Dedifferentiated amniotic fluid mesenchymal stem cell (primary cell): ENCODE measurements around the gene USP6.
"Not testable (repeated sequence)": the region's sequence is repeated elsewhere in the genome, so short reads cannot be mapped to it uniquely, and the experiment has no call there.

ENCODE experiments used
- DNase-seq: peaks from one replicate; pipeline ENCODE4 v3.0.0-alpha.2; 2016; ENCODE audit errors: extremely low spot score

The USP6 gene

DNA sequence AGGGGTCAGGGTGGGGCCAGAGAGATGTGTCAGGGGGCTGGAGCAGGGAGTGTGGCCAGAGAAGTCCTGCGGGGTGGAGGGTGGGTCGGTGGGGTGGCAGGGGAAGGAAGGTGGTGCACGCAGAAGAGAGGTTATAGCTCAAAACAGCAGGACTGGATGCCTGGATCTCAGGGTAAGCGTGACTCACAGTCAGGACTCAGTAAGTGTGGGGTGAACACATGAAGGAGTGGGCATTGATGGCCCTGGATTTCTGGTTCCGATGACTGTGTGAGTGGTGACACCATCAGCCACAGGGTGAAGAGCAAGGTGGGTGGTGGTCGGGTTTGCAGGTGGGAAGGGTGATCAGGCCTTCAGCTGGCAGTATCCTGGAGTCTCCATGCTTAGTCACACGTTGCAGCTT, 6.2 kb downstream of the USP6 start:
- not testable (repeated sequence) for DNase-seq

DNA sequence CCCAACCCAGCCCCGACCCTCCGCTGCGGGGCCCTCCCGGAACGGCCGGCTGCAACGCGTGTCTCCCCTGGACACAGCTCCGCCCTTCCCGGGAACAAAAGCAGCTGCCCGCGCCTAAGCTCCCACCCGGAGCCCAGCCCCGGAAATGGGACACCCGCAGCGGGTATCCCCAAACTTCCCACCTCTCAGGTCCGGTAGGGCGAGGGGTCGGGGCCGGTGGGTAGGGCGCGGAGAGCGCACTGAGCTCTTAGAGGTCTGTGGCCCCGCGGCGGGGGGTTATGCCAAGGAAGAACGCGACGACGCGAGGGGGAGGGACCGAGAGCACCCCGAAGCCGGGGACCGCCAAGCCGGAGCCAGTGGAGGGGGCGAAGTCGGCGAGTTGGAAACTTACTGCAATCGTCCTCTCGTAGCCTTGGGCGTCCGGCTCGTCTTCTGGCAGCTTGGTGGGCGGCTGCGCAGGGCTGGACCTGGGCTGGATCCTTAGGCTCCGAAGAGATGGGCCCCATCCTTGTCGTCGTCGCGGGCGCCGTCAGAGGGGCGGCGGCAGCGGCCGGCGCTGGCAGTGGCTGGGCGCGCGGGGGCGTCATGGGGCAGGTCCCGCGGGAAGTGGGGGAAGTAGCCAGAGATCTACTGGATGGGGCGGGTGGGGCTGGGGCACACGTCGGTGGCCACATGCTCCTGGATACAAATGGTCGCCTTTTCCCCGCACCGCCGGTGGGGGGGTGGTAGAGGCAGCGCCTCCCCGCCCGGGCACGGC, 6.9 kb downstream of the USP6 start:
- no peak for DNase-seq

DNA sequence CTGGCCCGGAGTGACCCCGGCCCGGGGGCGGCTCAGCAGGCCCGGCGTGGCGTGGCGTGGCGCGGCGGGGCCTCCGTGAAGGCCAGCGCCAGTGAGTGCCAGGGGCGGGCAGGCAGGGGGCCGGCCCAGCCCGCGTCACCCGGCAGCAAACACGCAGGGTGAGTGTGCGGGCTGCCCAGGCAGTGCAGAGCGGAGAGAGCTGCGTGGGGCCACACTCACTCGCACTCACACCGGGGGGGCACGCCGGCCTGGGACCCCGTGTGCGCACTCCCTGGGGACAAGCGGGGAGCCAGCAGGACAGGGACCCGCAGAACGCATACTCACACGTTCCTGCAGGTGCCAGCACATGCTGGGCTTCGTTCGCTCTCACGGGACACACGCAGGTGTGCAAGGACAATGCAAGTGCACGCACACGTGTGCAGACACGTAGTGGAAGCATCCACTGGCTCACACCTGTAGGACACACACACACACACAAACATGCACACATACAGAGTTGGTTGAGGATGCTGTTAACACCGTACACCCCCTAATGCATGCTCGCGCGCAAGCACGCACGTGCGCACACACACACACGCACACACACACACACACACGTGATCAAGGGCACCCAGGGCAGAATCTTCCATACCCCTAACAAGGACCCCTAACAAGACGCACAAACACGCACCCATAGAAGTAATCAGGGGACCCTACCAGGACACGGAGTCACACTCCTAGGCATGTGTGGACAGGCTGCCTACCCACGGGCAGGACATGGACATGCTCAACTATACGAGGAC, 7.7 kb downstream of the USP6 start:
- no peak for DNase-seq

DNA sequence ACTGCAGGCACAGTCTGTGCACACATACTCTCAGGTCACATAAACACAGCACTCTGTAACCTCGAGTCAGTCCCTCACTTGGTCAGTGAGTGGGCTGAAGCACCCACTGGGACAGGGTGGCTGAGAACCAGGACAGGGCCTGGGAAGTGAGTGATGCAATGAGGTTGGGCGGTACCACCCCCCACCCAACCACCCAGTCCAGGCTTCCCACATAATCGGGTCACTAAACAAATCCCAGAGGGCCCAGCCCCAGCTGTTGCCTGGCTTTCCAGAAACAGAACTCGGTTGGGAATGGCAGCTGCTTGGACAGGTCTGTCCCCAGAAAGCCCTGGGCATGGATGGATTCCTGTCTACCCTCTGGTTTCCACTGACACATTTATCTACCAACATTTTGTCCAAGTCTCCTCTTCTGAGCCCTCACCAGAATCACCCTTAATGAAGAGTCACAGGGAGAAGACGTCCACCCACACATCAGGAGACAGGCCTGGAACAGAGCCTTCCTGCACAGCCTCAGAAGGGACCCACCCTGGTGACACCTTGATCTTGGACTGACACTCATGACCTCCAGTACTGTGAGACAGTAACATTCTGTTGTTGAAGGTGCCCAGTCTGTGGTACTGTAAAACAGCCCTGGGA, 8.4 kb downstream of the USP6 start:
- DNase-seq, result not testable (repeated sequence)

DNA sequence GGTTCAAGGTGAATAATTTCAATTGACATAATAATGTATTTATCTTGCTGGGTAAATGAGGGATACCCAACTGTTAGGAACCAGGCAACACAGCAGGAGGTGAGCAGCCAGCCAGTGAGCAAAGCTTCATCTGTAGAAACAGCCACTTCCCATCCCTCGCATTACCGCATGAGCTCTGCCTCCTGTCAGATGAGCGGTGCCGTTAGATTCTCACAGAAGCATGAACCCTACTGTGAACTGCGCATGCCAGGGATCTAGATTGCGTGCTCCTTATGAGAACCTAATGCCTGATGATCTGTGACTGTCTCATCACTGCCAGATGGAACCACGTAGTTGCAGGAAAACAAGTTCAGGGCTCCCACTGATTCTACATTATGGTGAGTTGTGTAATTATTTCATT, 9.1 kb downstream of the USP6 start:
- not testable (repeated sequence) for DNase-seq

DNA sequence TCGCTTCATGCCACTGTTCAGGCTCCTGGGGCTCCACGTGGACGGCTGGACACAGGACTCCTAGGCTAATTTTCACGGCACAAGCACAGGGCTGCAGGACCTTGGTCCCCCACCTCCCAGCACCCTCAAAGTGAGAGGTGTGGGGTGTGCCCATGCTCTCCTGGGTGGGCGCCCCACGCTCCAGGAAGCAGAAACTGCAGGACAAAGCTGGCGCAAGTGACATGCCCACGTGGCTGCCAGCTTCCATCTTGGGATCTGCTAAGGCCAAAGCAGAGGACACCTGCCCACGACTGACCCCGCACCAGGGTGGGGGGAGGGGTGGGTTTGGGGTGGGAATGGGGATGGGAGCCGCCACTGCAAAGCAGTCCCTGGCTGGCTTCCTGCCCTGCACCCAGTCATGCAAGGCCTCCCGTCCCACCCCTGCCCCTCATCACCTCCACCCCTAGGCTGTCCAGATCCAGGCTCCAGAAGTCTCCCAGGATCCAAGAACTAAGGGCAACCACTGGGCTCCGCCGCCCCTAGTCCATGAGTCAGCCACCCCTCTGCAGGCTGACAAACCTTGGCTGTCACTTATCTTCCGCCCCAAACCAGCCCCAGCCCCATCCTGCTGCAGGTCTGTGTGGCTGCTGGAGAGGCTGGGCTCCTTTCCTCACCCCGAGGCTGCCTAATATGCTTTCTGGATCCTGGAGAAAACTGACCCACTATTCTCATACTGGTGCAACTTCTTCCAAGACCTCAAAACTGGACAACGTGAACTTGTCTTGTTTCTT, 11.1 kb downstream of the USP6 start:
- DNase-seq, result no peak

DNA sequence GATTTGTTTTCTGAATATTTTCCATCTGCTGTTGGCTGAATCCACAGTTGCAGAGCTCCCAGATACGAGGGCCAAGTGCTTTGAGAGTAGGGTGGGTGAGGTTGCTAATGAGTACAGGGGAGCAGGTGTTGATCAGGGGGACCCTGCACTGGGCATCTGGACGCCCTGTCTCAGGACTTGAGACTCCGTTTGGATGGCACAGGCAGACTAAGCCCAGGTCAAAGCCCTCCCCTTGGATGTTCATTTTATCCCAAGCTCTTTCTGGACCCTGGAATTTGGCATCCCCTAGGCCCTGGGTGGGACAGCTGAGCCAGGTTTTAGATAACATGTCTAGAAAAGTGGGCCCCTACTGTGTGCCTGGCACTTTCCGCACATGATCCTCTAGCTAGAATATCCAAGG, 12.1 kb downstream of the USP6 start:
- no peak for DNase-seq

DNA sequence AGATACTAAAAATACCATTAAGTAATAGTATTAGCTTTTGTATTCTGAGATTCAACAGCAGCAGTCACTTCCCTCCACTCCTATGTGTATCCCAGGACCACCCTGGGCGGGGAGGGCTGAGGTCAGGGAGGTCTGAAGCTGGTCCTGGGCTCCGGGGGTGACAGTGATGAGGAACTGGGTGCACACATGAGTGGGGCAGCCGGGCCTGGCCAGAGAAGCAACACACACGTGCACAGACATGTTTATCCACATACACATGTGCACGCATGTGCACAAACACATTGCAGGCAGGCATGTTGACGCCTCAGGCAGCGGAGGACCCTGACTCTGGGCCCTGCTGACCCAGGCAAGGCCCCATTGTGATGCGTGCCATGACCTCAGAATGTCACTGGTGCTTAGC, 12.6 kb downstream of the USP6 start:
- DNase-seq, result not testable (repeated sequence)

DNA sequence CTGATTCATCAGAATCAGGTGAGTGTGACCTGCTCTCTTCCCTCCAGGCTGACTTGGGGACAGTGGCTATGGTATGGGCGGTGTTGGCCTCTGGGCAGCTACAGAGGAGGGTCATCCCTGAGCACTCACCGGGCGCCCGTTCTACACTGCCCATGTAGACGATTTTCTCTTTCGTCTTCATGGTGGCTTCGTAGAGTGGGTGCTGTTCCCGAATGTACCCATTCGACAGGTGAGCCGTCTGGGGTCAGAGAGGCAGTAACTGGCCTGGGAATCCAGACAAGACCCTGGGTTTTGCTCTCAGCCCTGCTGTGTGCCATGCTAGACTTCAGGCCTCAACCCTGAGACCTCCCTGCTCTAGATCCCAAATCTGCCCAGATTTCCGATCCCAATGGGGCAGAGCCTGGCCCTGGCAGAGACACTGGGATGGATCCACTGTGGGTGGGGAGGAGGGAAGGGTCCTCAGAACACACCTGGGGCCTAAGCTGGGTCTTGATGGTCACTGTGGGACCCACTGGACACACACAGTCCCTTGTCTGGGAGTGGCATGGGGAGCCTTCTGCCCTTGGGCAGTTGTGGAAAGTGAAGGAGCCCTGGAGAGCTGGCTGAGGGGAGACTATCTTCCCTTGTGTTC, 13.2 kb downstream of the USP6 start:
- DNase-seq, result no peak

DNA sequence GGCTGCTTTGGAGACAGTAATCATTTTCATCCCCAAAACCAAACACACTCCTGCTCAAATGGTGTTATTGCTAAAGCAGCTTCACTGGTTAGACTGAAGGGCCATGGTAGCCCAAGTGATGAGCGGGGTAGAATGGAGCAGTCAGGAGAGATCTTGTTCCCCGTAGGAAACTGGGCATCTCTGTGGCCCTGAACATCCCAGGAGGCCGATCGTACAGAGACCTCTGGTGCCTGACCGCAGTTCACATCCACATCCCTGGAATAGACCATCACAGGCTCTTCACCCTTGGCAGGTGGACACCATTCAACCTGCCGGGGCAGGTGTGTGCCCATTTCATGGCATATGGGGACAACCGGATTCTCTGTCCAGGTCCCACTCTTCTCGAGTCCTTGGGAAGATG, 13.9 kb downstream of the USP6 start:
- not testable (repeated sequence) for DNase-seq

DNA sequence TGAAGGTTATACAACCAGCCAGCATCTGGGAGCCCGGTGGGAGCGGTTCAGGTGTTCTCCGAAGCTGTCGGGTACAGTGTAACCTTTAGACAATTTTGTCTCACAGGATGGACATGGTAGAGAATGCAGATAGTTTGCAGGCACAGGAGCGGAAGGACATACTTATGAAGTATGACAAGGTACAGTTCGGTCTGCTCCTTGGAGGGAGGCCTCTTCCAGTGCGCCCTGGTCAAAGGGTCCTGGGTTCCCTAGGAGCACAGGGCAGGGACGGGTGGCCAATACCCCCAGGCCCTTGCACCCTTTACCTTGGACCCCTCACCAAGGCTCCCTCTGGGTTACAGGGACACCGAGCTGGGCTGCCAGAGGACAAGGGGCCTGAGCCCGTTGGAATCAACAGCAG, 14.4 kb downstream of the USP6 start:
- DNase-seq, result not testable (repeated sequence)

DNA sequence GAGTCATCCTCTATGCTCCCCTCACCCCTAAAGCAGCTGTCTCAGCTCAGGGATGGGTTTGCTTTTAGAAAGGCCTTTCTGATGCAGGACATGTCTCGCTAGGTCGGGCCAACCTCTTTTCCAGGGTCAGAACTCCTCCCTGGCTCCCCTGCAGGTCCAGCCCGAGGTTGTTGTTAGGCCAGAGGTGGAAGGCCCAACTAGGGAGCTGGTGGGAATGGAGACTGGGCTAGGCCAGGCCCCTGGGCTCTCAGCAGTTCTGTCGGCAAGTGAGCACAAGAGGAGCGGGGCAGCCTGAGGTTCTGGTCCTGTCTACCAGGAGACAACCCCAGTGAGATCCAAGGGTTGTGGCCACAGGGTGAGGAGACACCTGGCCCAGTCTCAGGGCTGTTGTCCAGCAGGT, 14.9 kb downstream of the USP6 start:
- DNase-seq, result not testable (repeated sequence)

DNA sequence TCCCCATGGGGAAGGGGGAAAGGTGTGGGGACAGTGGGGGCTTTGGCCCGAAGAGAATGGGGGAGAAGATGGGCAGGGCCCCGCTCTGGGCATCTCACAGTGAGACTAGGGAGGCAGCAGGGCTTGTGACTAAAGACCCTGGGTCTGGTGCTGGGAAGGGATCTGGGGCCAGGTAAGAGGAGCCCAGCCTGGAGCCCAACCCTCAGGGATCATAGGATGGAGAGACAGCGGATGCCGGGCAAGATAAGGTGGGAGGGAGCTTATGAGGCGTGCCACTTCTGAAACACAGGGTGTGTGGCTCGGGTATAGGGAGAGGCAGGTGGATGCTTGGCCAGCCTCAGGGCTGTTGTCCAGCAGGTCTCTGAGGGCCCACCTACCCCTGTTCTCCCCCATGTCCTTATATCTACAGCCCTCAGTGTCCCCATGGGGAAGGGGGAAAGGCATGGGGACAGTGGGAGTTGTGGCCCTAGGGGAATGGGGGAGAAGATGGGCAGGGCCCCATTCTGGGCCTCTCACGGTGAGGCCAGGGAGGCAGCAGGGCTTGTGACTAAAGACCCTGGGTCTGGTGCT, 15.4 kb downstream of the USP6 start:
- no peak for DNase-seq

DNA sequence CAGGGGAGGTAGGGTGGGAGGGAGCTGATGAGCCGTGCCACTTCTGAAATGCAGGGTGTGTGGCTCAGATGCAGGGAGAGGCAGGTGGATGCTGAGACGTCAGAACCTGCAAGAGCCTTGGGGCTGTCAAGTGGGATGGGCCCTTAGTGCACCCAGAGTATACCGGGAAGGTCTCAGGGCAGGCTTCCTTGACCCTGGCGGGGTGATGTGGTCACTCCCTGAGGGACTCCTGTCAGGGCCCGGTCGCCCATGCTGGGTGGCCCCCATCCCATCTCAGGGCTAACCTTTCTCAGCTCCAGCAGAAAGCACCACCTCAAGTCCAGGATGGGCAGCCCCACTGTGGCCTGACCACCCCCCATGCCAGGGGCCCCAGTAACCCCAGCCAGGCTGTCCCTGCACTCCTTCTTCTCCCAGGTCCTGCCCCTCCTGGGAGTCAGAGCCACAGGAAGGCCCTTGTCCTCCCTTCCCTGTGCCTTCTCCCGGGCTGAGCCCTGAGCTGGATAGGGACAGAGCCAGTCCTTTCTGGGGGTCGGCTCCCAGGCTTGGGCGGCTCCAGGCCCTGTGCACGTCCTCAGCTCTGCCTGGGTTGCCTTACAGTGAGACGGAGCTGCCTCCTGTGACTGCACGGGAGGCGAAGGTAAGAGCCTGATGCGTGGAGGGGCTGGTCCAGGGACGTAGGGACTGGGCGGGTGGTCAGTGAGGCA, 16.1 kb downstream of the USP6 start:
- DNase-seq, result not testable (repeated sequence)

DNA sequence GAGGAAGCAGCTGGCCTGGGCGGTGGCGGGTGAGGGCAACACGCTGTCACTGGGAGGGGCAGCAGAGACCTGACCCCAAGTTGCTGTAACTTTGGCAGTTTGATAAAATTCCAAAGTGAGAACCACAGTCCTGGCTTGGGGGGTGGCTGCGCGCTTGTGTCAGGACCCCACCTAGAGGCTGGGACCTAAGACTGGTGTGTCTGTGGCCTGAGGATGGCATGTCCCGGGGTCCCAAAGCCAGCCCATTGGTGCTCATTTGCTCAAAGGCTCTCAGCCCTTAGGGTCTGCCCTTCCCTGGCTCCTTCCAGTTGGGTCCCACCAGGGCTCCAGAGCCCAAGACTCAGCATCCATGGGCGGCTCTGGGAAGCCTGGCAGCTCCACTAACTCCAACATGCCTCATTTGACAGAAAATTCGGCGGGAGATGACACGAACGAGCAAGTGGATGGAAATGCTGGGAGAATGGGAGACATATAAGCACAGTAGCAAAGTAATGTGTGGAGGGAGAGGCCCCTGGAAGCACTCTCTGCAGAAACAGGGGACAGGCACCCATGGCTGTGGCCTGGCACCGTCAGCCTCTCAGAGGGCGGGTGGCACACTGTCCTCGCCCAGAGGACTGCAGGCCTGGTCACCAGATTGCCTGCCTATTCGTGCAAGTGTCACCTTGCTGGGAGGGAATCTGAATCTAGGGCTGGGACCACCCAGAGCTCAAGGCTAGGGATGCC, 16.8 kb downstream of the USP6 start:
- not testable (repeated sequence) for DNase-seq

DNA sequence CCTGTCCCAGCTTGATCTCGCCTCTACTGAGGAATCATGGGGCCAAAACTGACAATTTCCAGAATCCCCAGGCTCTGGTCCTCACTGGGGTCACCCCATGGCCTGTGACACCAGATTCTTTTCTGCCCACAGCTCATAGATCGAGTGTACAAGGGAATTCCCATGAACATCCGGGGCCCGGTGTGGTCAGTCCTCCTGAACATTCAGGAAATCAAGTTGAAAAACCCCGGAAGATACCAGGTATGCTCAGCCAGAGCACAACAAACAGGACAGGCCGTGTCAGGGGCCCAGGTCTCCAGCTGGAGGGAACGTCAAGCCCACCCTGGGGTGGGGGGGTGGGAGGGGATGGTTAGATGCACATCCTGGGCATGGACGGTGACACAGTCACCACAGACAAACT, 17.5 kb downstream of the USP6 start:
- no peak for DNase-seq

DNA sequence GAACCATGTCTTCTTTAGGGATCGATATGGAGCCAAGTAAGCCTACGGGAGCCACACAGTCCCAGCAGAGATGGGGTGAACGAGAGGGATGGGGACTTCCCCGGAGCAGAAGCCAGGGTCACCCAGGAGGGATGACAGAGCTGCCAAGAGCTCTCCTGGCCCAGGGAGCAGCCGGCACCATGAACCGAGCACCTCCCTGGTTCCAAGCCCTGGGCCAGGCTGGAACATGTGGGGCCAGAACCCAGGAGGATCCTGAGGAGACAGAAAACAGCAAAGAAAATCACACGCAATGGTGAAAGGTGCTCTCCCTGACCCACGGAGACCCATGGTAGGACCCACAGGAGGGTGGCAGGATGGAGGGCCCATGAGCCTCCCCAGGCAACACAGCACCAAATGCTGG, 18.1 kb downstream of the USP6 start:
- not testable (repeated sequence) for DNase-seq

DNA sequence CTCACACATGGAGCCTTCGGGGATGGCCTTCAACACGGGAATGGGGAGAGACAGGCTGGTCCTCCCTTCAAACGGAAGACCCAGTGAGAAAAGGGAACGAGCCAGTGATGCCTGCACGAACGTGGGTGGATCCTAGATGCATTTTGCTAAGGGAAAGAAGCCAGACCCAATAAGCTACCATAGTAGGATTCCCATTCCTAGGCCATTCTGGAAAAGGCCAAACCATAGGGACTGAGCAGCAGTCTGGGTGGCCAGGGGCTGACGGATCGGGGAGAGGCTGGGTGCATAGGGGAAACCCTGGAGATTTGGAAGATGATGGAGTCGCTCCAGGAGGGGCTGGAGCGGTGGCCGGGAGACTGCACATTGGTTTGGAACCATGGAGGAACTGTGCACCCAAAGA, 18.7 kb downstream of the USP6 start:
- DNase-seq, result not testable (repeated sequence)

DNA sequence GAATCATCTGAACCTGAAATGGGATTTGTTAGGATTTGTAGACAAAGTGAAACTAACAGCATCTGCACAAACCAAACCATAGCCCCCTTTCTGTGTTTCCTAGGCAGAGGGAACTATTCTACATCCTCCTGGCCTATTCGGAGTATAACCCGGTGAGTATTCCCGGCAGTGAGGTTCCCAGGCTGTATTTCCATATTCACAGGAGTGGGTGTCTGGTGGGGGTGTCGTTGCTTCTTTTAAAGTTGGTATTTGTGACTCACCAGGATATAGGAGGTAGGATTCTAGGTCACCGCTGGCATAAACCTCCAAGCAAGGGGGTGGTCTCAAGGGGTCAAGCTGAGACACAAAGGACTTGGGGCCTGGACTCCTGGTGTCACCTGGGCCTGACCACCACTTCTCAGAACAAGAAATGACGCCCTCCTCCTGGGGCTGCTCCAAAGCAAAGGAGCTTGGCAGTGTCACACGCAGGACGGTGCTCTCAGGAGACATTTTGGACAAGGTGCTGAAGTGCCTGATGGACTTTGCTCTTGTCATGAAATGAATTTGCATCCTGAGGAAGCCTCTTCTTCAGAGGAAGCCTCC, 19.4 kb downstream of the USP6 start:
- not testable (repeated sequence) for DNase-seq
